ENCODE results near the gene GMDS. TPM values are rescaled to one million over a fixed set of nuclear protein-coding genes. Genes with fewer than 3 reads are reported as not detected.

GMDS gene
- total RNA-seq, 3 donors from 2014 or later (not counting 1 experiment from before 2014, with no cell fraction given), result 23.6 to 31.0 (median 26.4) TPM

GRCh38 chr6:2008383-2008976 lies 236.9 kb downstream of the GMDS start:
- DNase-seq, result no peak
- H3K4me3 ChIP-seq (ENCODE audit: low read length), result no peak overlapping the region
- Mint-ChIP-seq H3K4me3 (no peak overlapping the region), H3K4me1 (peaks cover 0 to 5% of the 10 kb centered on the region in 2 donors), H3K9me3 (peaks cover under 1 to 1% of the 10 kb centered on the region in 2 donors), H3K27ac (no peak overlapping the region), H3K36me3 (peaks cover 7% of the 10 kb centered on the region), H3K27me3 (ENCODE audit: low read depth in 2 of 2) (no peaks in the 10 kb centered on the region)
- intact Hi-C loops (cut with micrococcal nuclease), result no loop called here
- H3K27me3 ChIP-seq (ENCODE audit: control insufficient read depth, insufficient read depth, low read length), result no peaks in the 10 kb centered on the region
- no peaks in the 10 kb centered on the region for H3K9me3 ChIP-seq (ENCODE audit: control insufficient read depth, insufficient read depth, low read length)
- no peak for ATAC-seq
- TF ChIP-seq CTCF (IDR thresholded peaks at IDR 0.05), result no peak
- no peaks in the 10 kb centered on the region for H3K4me1 ChIP-seq (ENCODE audit: control insufficient read depth, insufficient read depth, low read length)
- H3K27ac ChIP-seq (ENCODE audit: low read length), result no peak overlapping the region
- WGBS (ENCODE audit: insufficient coverage), result no CpG with 5 or more reads among the region's 2 CpGs
- no peaks in the 10 kb centered on the region for H3K36me3 ChIP-seq (ENCODE audit: control insufficient read depth, insufficient read depth, low read length)

- Mint-ChIP-seq H3K4me3 (no peak overlapping the region), H3K27ac (no peak overlapping the region), H3K27me3 (ENCODE audit: low read depth in 2 of 2) (no peaks in the 10 kb centered on the region), H3K4me1 (peaks cover 0 to 5% of the 10 kb centered on the region in 2 donors), H3K9me3 (no peaks in the 10 kb centered on the region), H3K36me3 (no peaks in the 10 kb centered on the region)
- DNase-seq (no peak), ATAC-seq (no peak)
- Histone ChIP-seq H3K9me3 (ENCODE audit: control insufficient read depth, insufficient read depth, low read length) (no peaks in the 10 kb centered on the region), H3K27me3 (ENCODE audit: control insufficient read depth, insufficient read depth, low read length) (no peaks in the 10 kb centered on the region), H3K4me3 (ENCODE audit: low read length) (no peak overlapping the region), H3K36me3 (ENCODE audit: control insufficient read depth, insufficient read depth, low read length) (no peaks in the 10 kb centered on the region), H3K4me1 (ENCODE audit: control insufficient read depth, insufficient read depth, low read length) (no peaks in the 10 kb centered on the region), H3K27ac (ENCODE audit: low read length) (no peak overlapping the region)
- TF ChIP-seq CTCF (IDR thresholded peaks at IDR 0.05), result no peak
- intact Hi-C loops (cut with micrococcal nuclease), result no loop called here
- 88% methylated on average over 3 of the region's 4 CpGs for WGBS (ENCODE audit: insufficient coverage)
Measured at GRCh38 chr6:2007165-2007564, 238.2 kb downstream of the GMDS start.

- Mint-ChIP-seq H3K4me1 (peaks cover 0 to 5% of the 10 kb centered on the region in 2 donors), H3K9me3 (no peaks in the 10 kb centered on the region), H3K4me3 (no peak overlapping the region), H3K36me3 (no peaks in the 10 kb centered on the region), H3K27ac (no peak overlapping the region), H3K27me3 (ENCODE audit: low read depth in 2 of 2) (no peaks in the 10 kb centered on the region)
- no peaks in the 10 kb centered on the region for H3K9me3 ChIP-seq (ENCODE audit: control insufficient read depth, insufficient read depth, low read length)
- H3K27ac ChIP-seq (ENCODE audit: low read length), result no peak overlapping the region
- ATAC-seq (no peak), DNase-seq (no peak)
- no peak for TF ChIP-seq CTCF (IDR thresholded peaks at IDR 0.05)
- no peaks in the 10 kb centered on the region for H3K36me3 ChIP-seq (ENCODE audit: control insufficient read depth, insufficient read depth, low read length)
- H3K4me3 ChIP-seq (ENCODE audit: low read length), result no peak overlapping the region
- H3K27me3 ChIP-seq (ENCODE audit: control insufficient read depth, insufficient read depth, low read length), result no peaks in the 10 kb centered on the region
- no peaks in the 10 kb centered on the region for H3K4me1 ChIP-seq (ENCODE audit: control insufficient read depth, insufficient read depth, low read length)
- 97% methylated on average over 2 of the region's 3 CpGs for WGBS (ENCODE audit: insufficient coverage)
- intact Hi-C loops (cut with micrococcal nuclease), result no loop called here
Measured at GRCh38 chr6:2004888-2005287, 240.5 kb downstream of the GMDS start.

GRCh38 chr6:2000962-2001361 lies 244.4 kb downstream of the GMDS start:
- no peak overlapping the region for H3K27ac ChIP-seq (ENCODE audit: low read length)
- no peaks in the 10 kb centered on the region for H3K36me3 ChIP-seq (ENCODE audit: control insufficient read depth, insufficient read depth, low read length)
- intact Hi-C loops (cut with micrococcal nuclease), result no loop called here
- H3K27me3 ChIP-seq (ENCODE audit: control insufficient read depth, insufficient read depth, low read length), result no peaks in the 10 kb centered on the region
- no peak for TF ChIP-seq CTCF (IDR thresholded peaks at IDR 0.05)
- H3K9me3 ChIP-seq (ENCODE audit: control insufficient read depth, insufficient read depth, low read length), result no peaks in the 10 kb centered on the region
- Mint-ChIP-seq H3K4me1 (peaks cover 0 to 14% of the 10 kb centered on the region in 2 donors), H3K9me3 (no peaks in the 10 kb centered on the region), H3K27ac (no peak overlapping the region), H3K27me3 (ENCODE audit: low read depth in 2 of 2) (no peaks in the 10 kb centered on the region), H3K36me3 (no peaks in the 10 kb centered on the region), H3K4me3 (no peak overlapping the region)
- H3K4me3 ChIP-seq (ENCODE audit: low read length), result no peak overlapping the region
- ATAC-seq, result no peak
- no CpG with 5 or more reads among the region's 2 CpGs for WGBS (ENCODE audit: insufficient coverage)
- H3K4me1 ChIP-seq (ENCODE audit: control insufficient read depth, insufficient read depth, low read length), result no peaks in the 10 kb centered on the region
- DNase-seq, result no peak
